ENCODE results near the gene PDE4D. TPM values are rescaled to one million over a fixed set of nuclear protein-coding genes. Genes with fewer than 3 reads are reported as not detected.

PDE4D gene
- total and polyA plus RNA-seq, 2 of the 4 experiments (the other 2 are of a cell fraction) = 1.4 to 7.9 TPM

GRCh38 chr5:59293700-59294099, 599.8 kb downstream of the PDE4D start:
- H2BK15ac ChIP-seq (ENCODE audit: low read depth, low read length) = no peak overlapping the region
- H4K91ac ChIP-seq (ENCODE audit: insufficient read depth, low read depth, low read length) = no peak overlapping the region
- no TSS peak for BruUV-seq (replicated peaks)
- 80% methylated on average over 1 of the region's 4 CpGs; no CpG with 5 or more reads in 1 of the 2 experiments for WGBS, 2 experiments (ENCODE audit: extremely low coverage in 2 of 2, insufficient read length in 1 of 2)
- H3K18ac ChIP-seq (ENCODE audit: low read depth, low read length) = no peak overlapping the region
- dilution Hi-C loops (cut with HindIII; ENCODE audit: low sequenced_read_pairs, unreplicated experiment) = no loop called here
- no peak overlapping the region for H3K9ac ChIP-seq (ENCODE audit: low read depth, low read length)
- H3K4me1 ChIP-seq (ENCODE audit: control insufficient read depth, insufficient read depth, low read length) = no peaks in the 10 kb centered on the region
- TF ChIP-seq MXI1 (IDR thresholded peaks at IDR 0.05; ENCODE audit: borderline replicate concordance, low read depth, low read length) (no peak), FOS (IDR thresholded peaks at IDR 0.05; ENCODE audit: low read depth, low read length) (no peak), RCOR1 (IDR thresholded peaks at IDR 0.05; ENCODE audit: insufficient replicate concordance, low read length) (no peak), SMC3 (IDR thresholded peaks at IDR 0.05; ENCODE audit: low read depth, low read length) (no peak), BHLHE40 (IDR thresholded peaks at IDR 0.05; ENCODE audit: low read depth, low read length) (no peak), RAD21 (IDR thresholded peaks at IDR 0.05; ENCODE audit: low read length) (no peak), CHD1 (IDR thresholded peaks at IDR 0.05; ENCODE audit: low read depth, low read length) (no peak), RFX5 (IDR thresholded peaks at IDR 0.05; ENCODE audit: low read depth, low read length) (no peak), MAZ (IDR thresholded peaks at IDR 0.05; ENCODE audit: borderline replicate concordance, low read depth, low read length) (no peak), CTCF (conservative IDR thresholded peaks at IDR 0.05; ENCODE audit: low read depth, low read length) (no peak), USF2 (IDR thresholded peaks at IDR 0.05; ENCODE audit: low read depth, low read length) (no peak), POLR2A (IDR thresholded peaks at IDR 0.05; ENCODE audit: low read depth, low read length) (no peak), ELK1 (IDR thresholded peaks at IDR 0.05; ENCODE audit: borderline replicate concordance, low read depth, low read length) (no peak), MAFK (IDR thresholded peaks at IDR 0.05; ENCODE audit: low read depth, low read length) (no peak), NFE2L2 (IDR thresholded peaks at IDR 0.05; ENCODE audit: low read depth, low read length) (no peak)
- H4K20me1 ChIP-seq (ENCODE audit: insufficient read depth, low read length) = no peaks in the 10 kb centered on the region
- no peak overlapping the region for H3K14ac ChIP-seq (replicated peaks; ENCODE audit: low read depth, low read length)
- H3K56ac ChIP-seq (ENCODE audit: extremely low read depth, insufficient read depth, low read length) = no peak overlapping the region
- H3K4me2 ChIP-seq (ENCODE audit: low read depth, low read length) = no peak overlapping the region
- no peaks in the 10 kb centered on the region for H3K79me1 ChIP-seq (ENCODE audit: low read depth in 1 of 2, low read length in 2 of 2)
- in situ Hi-C loops (cut with MboI; ENCODE audit: low sequenced_read_pairs) = no loop called here
- DNase-seq = no peak
- H3K4ac ChIP-seq (ENCODE audit: low read depth, low read length) = no peak overlapping the region
- H4K5ac ChIP-seq (ENCODE audit: low read depth, low read length) = no peak overlapping the region
- H3K4me3 ChIP-seq (ENCODE audit: insufficient read depth, low read depth, low read length) = no peak overlapping the region
- no peak overlapping the region for H3K23ac ChIP-seq (ENCODE audit: low read depth, low read length)
- H2BK120ac ChIP-seq (ENCODE audit: low read depth, low read length) = no peak overlapping the region
- intact Hi-C loops (cut with micrococcal nuclease) = no loop called here
- ChIA-PET CTCF (no interaction called here), POLR2A (ENCODE audit: unreplicated experiment) (no interaction called here)
- H3K27me3 ChIP-seq (ENCODE audit: control insufficient read depth, insufficient read depth, low read length) = no peaks in the 10 kb centered on the region
- H3K36me3 ChIP-seq (ENCODE audit: control insufficient read depth, insufficient read depth, low read length) = no peaks in the 10 kb centered on the region
- H2BK20ac ChIP-seq (ENCODE audit: low read depth, low read length) = no peak overlapping the region
- no peak overlapping the region for H2AFZ ChIP-seq (replicated peaks; ENCODE audit: low read length, poor library complexity)
- H2BK5ac ChIP-seq (ENCODE audit: low read depth, low read length, poor library complexity, severe bottlenecking) = no peak overlapping the region
- H2AK5ac ChIP-seq (ENCODE audit: low read depth, low read length) = no peak overlapping the region
- no peak overlapping the region for H4K8ac ChIP-seq (ENCODE audit: low read depth in 2 of 2, low read length in 2 of 2)
- peaks cover 3% of the 10 kb centered on the region; the same call in 1 of the 2 replicates for H3K9me1 ChIP-seq (ENCODE audit: insufficient read depth, low read length)
- no peak overlapping the region for H2AK9ac ChIP-seq (replicated peaks; ENCODE audit: low read depth, low read length, poor library complexity)
- no peak overlapping the region for H3K27ac ChIP-seq (ENCODE audit: insufficient read depth, low read length)
- H3K9me3 ChIP-seq (ENCODE audit: control insufficient read depth, insufficient read depth, low read length) = no peaks in the 10 kb centered on the region
- no peak for ATAC-seq (ENCODE audit: low read depth)

Data from IMR-90 (cell line).